ENCODE measurements around the gene GPS2. TPM values are rescaled to one million over a fixed set of nuclear protein-coding genes. Genes with fewer than 3 reads are reported as not detected.

Gene GPS2
- total RNA-seq, 4 donors from 2014 or later: 96.5 to 578 (median 150) TPM

DNA sequence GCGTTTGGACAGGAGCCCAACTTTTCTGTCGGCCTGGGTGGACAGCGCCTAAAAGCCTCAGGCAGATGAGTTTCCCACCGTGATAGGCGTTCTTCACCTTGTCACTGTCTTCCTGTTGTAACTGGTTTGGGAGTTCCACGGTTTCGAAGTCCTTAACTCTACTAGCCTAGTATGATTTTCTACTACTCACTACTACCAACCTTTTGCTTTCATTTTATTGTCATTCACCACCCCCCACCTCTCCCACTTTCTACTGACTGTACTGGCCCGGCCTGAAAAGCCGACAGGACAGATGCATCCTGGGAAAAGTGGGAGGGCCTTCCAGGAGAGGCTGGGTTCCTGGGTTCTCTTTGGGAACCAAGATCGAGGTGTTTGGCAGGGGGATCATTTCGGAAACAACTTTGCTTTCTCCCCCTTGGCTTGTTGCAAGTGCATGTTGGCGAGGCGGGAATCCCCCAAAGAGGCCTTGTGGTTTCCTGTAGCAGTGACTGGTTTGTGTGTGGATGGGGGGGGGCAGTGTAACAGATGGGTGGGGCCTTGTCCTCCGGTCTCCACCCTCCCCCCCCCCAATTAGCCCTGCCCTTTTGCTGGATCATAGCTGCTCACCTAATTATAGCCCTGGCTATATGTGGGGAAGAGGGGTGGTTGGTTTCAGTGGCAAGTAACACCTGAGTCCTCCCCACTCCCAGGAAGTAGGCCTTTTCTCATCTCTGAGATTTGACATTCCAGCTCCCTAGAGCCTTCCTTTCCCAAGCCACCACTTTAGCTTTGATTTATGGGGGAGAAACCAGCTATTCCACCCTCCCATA is 6.3 kb downstream of the GPS2 start:
- WGBS, 2 donors (ENCODE audit: low coverage in 1 of 2): 0% methylated on average over 8 to 14 of the region's 14 CpGs
- intact Hi-C loops (cut with DNase I; ENCODE audit: low total_unique reads): no loop called here

DNA sequence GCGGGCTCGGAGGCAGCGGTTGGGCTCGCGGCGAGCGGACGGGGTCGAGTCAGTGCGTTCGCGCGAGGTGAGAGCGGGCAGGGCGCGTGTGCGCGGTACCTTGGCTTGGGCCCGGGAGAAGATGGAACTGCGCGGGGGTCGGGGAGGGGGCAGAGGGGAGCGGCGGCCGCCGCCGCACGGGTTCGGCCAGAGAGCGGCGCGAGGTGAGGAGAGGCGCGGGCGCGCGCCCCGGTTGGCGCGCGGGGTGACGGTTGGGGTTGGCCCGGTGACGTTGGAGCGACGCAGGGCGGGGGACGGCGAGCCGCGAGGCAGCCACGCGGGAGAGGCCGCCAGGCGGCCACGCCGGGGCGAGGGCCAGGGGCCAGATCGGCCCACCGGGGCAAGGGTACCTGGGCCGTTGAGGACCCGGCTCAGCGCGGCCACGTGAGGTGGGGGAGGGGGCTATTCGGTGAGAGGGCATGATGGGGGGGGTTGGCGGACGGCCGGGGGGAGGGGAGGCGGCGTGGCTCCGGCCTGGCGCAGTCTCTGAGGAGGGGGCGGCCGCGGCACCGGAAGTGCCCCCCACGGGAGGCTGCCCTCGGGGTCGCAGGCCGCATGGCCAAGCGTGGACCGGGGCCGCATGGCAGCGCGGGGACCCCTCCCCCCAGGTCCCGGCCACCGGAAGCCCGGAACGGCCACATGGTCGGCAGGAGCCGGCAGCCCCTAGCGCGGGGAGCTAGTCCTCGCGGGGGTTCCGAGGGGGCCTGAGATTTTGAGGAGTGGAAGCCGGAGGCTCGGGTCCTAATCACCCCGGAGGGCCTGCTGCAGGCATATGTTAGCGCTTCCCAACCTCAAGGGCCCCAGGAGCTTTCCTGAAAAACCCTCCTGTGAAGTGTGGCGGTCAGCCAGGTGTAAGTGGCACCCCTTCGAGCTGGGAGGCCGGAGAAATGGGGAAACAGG is 7.2 kb downstream of the GPS2 start:
- DNase-seq: peak; percentile 60
- Histone ChIP-seq H3K27ac (peak overlapping the region; percentile 99 to 100 (median 100)), H3K9me3 (no peaks in the 10 kb centered on the region)

More for the DNA sequence above, 6.3 kb downstream of the GPS2 start:
- Histone ChIP-seq H3K36me3 (peaks cover 0 to 38% (median 18%) of the 10 kb centered on the region in 4 donors), H3K27me3 (no peaks in the 10 kb centered on the region), H3K4me1 (peaks cover 16 to 42% (median 26%) of the 10 kb centered on the region in 4 donors), H3K9me3 (no peaks in the 10 kb centered on the region), H3K4me3 (peak overlapping the region; percentile 85 to 99 (median 96)), H3K27ac (peak overlapping the region; percentile 99 to 100 (median 100))
- DNase-seq: peak; percentile 89
- in situ Hi-C loops (cut with MboI; ENCODE audit: low pct_ligation_motif_present in 1 of 4, low pct_unique_long_range_greater_than_20kb in 1 of 4, low sequenced_read_pairs in 3 of 4): no loop called here
- TF ChIP-seq POLR2AphosphoS5 (IDR thresholded peaks at IDR 0.05) (peak; percentile 61 to 74 (median 66)), POLR2A (IDR thresholded peaks at IDR 0.05) (peak; percentile 61)
- TF ChIP-seq, protein P1, sequence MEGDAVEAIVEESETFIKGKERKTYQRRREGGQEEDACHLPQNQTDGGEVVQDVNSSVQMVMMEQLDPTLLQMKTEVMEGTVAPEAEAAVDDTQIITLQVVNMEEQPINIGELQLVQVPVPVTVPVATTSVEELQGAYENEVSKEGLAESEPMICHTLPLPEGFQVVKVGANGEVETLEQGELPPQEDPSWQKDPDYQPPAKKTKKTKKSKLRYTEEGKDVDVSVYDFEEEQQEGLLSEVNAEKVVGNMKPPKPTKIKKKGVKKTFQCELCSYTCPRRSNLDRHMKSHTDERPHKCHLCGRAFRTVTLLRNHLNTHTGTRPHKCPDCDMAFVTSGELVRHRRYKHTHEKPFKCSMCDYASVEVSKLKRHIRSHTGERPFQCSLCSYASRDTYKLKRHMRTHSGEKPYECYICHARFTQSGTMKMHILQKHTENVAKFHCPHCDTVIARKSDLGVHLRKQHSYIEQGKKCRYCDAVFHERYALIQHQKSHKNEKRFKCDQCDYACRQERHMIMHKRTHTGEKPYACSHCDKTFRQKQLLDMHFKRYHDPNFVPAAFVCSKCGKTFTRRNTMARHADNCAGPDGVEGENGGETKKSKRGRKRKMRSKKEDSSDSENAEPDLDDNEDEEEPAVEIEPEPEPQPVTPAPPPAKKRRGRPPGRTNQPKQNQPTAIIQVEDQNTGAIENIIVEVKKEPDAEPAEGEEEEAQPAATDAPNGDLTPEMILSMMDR (IDR thresholded peaks at IDR 0.05): no peak

DNA sequence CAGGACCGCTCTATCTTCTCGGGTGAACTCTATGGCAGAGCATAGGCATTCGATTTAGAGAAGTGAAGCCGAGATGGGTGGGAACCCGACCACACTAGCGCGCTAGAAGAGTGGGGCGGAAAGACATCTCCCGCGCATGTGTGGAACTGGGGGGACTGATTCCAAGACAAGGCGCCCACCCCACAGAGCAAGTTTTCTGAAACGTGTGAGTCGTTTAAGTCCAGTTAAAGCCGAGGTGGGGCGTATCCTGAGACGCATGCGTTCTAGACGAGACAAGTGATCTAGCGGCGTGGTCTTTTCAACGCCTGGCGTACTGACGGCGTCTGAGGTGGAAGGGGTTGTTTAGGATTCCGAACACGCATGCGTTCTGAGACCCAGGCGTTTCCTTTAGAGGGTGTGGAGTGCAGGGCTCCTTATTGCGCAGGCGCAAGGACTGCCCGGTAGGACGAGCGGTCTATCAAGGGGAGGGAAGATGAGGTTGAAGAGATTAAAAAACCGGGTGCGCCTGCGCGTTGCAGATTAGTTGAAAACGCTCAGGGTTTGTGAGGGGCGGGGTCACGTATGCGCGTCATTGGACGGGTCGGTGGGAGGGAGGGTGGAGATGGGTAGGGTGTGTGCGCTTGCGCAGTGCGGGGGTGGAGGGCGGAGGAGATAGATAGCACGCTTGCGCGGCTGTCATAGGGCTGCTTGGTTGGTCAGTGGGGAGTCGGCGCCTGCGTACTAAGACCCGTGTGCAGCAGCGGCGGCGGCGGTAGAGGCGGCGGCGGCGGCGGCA is 8.1 kb downstream of the GPS2 start, which contains the start of gene EIF5A:
Gene EIF5A (plus strand): TSS at position 718 of the 775 bp plus-strand sequence. CDS start 2,008 bp downstream, outside the sequence.
- Histone ChIP-seq H3K4me1 (peaks cover 11 to 30% (median 24%) of the 10 kb centered on the region in 4 donors), H3K4me3 (peak within 1 kb of the TSS; percentile 85 to 99 (median 96)), H3K9me3 (no peaks in the 10 kb centered on the region), H3K27ac (peak within 1 kb of the TSS; percentile 99 to 100 (median 100)), H3K27me3 (no peaks in the 10 kb centered on the region), H3K36me3 (peaks cover 0 to 23% (median 12%) of the 10 kb centered on the region in 4 donors)
- peak; percentile 100 for DNase-seq
- TF ChIP-seq, protein P1 (IDR thresholded peaks at IDR 0.05): no peak
- TF ChIP-seq POLR2AphosphoS5 (IDR thresholded peaks at IDR 0.05) (peak; percentile 93 to 97 (median 94)), POLR2A (IDR thresholded peaks at IDR 0.05) (peak; percentile 89), EP300 (IDR thresholded peaks at IDR 0.05; ENCODE audit: low read depth) (no peak)
- intact Hi-C loops (cut with DNase I; ENCODE audit: low total_unique reads): no loop called here
- in situ Hi-C loops (cut with MboI; ENCODE audit: low pct_ligation_motif_present in 1 of 4, low pct_unique_long_range_greater_than_20kb in 1 of 4, low sequenced_read_pairs in 3 of 4): no loop called here
- 1% methylated on average over 64 of the region's 64 CpGs; no CpG with 5 or more reads in 1 of the 2 donors for WGBS, 2 donors (ENCODE audit: low coverage in 1 of 2)

More for the DNA sequence above, 7.2 kb downstream of the GPS2 start:
- TF ChIP-seq POLR2A (IDR thresholded peaks at IDR 0.05) (no peak), EP300 (IDR thresholded peaks at IDR 0.05; ENCODE audit: low read depth) (no peak), POLR2AphosphoS5 (IDR thresholded peaks at IDR 0.05) (no peak)
- TF ChIP-seq, protein P1 (IDR thresholded peaks at IDR 0.05): peak in 1 of 5 experiments; percentile 28
- in situ Hi-C loops (cut with MboI; ENCODE audit: low pct_ligation_motif_present in 1 of 4, low pct_unique_long_range_greater_than_20kb in 1 of 4, low sequenced_read_pairs in 3 of 4) (no loop called here), intact Hi-C loops (cut with DNase I; ENCODE audit: low total_unique reads) (no loop called here)
- H3K27me3 ChIP-seq: no peaks in the 10 kb centered on the region
- H3K4me3 ChIP-seq: peak overlapping the region; percentile 85 to 99 (median 96)
- H3K36me3 ChIP-seq: peaks cover 0 to 32% (median 15%) of the 10 kb centered on the region in 4 donors
- H3K4me1 ChIP-seq: peaks cover 11 to 33% (median 24%) of the 10 kb centered on the region in 4 donors
- WGBS, 2 donors (ENCODE audit: low coverage in 1 of 2): 1% methylated on average over 50 of the region's 104 CpGs; no CpG with 5 or more reads in 1 of the 2 donors
